Rectal smooth muscle tissue (tissue), 1 donor: Measurements from ENCODE around the gene ANK3.

Experiments used
- H3K27ac ChIP-seq: one replicate; pipeline ENCODE4 v1.7.0; 2013; ENCODE audit warnings: low read depth, low read length, inconsistent platforms
- H3K27me3 ChIP-seq: one replicate; pipeline ENCODE4 v1.7.0; 2013; ENCODE audit warnings: low read length; ENCODE audit not compliant: control insufficient read depth, insufficient read depth
- H3K36me3 ChIP-seq: one replicate; pipeline ENCODE4 v1.7.0; 2013; ENCODE audit warnings: low read length; ENCODE audit not compliant: control insufficient read depth, insufficient read depth
- H3K4me1 ChIP-seq: one replicate; pipeline ENCODE4 v1.7.0; 2013; ENCODE audit warnings: low read length; ENCODE audit not compliant: control insufficient read depth, insufficient read depth
- H3K4me3 ChIP-seq: one replicate; pipeline ENCODE4 v1.7.0; 2013; ENCODE audit warnings: low read length
- H3K9ac ChIP-seq: one replicate; pipeline ENCODE4 v1.7.0; 2013; ENCODE audit warnings: low read length

ANK3 gene

DNA sequence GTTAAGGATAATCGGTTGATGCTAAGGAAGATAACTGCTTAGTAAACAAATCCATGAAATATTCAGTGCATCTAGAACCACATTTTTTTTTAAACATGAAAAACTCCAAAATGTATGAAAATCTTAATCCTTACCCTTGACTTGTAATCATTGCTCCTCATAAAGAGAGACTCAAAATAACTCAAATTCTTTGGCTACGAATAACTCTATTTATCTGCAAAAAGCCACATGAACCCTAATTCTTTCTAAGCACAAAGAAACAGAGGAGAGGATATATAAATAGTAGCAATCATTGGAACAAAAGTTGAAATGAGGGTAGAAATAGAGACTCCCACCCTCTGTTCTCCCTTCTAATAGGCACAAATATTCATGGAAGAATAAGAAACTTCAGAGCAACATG, 40.2 kb downstream of the ANK3 start:
- H3K27me3 ChIP-seq: no peaks in the 10 kb centered on the region
- no peak overlapping the region for H3K27ac ChIP-seq
- no peak overlapping the region for H3K9ac ChIP-seq
- H3K4me1 ChIP-seq: peaks cover 7% of the 10 kb centered on the region
- H3K4me3 ChIP-seq: no peak overlapping the region
- no peaks in the 10 kb centered on the region for H3K36me3 ChIP-seq

DNA sequence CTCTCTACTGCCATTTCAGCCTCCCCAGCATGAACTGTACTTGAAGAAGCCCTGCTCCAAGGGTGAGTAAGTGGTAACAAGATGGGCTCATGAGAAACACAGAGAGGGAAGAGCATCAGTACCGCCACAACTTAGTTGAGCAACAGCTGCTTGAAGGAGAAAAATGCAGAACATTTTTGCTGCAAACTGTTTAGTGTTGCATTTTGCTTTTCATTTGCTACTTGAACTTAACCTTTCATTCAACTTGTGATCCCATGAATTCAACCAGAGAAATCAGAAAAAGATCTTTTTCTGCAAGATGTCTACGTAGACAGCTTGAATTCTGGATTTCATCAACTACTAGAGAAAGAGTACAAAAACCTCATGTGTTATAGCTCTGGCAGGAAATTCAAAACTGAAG, 40.7 kb downstream of the ANK3 start:
- no peak overlapping the region for H3K4me3 ChIP-seq
- H3K27ac ChIP-seq: no peak overlapping the region
- no peaks in the 10 kb centered on the region for H3K36me3 ChIP-seq
- peaks cover 7% of the 10 kb centered on the region for H3K4me1 ChIP-seq
- H3K27me3 ChIP-seq: no peaks in the 10 kb centered on the region
- H3K9ac ChIP-seq: no peak overlapping the region

- peaks cover 7% of the 10 kb centered on the region for H3K4me1 ChIP-seq
Observed at GRCh38 chr10:60347270-60347669, 42.4 kb downstream of the ANK3 start.

DNA sequence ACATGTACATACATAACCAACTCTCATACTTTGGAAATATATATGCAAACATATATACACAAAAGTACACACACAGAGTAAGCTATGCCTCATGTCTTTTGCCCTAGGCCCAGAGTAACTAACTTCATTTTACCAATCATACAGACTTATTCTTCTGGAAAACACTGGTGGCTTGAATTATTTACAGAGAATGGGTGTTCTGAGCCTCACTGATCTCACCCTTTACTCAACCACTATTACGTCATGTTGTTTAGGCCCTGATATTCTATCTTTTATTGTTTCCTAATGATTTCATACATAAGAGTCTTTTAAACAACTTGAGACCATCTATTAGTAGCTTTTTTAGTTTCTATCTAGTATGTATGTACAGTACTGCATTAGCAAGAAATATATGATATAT, 43.0 kb downstream of the ANK3 start:
- Histone ChIP-seq H3K9ac (no peak overlapping the region), H3K36me3 (no peaks in the 10 kb centered on the region), H3K27ac (no peak overlapping the region), H3K27me3 (no peaks in the 10 kb centered on the region), H3K4me1 (peaks cover 7% of the 10 kb centered on the region), H3K4me3 (no peak overlapping the region)

More at GRCh38 chr10:60347270-60347669, 42.4 kb downstream of the ANK3 start:
- H3K27me3 ChIP-seq: no peaks in the 10 kb centered on the region
- no peak overlapping the region for H3K4me3 ChIP-seq
- no peak overlapping the region for H3K27ac ChIP-seq
- H3K9ac ChIP-seq: no peak overlapping the region
- H3K36me3 ChIP-seq: no peaks in the 10 kb centered on the region

GRCh38 chr10:60343254-60343653, 46.4 kb downstream of the ANK3 start:
- Histone ChIP-seq H3K4me3 (no peak overlapping the region), H3K27me3 (no peaks in the 10 kb centered on the region), H3K9ac (no peak overlapping the region), H3K27ac (no peak overlapping the region), H3K36me3 (no peaks in the 10 kb centered on the region), H3K4me1 (no peaks in the 10 kb centered on the region)

GRCh38 chr10:60341969-60342368, 47.7 kb downstream of the ANK3 start:
- Histone ChIP-seq H3K9ac (no peak overlapping the region), H3K36me3 (no peaks in the 10 kb centered on the region), H3K27ac (no peak overlapping the region)

DNA sequence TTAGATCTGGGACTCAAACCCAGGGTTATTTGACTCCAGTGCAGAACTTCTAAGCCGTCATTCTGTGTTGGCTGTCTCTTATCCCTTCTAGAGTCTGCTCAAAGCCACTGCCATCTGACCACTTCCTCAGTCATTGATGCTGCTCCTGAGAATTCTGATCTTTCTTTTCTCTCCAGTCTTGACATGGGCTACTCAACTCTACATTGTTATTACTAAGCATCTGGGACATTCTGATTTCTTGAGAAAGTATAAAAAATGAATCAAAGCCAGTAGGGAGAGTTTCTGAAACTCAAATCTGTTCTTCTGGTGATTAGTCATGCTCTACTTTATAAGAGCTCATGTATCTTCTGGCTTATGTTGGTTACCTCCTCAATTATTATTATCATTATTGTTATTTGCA, 48.7 kb downstream of the ANK3 start:
- H3K36me3 ChIP-seq: no peaks in the 10 kb centered on the region
- H3K9ac ChIP-seq: no peak overlapping the region
- H3K4me1 ChIP-seq: no peaks in the 10 kb centered on the region
- H3K27ac ChIP-seq: no peak overlapping the region
- no peak overlapping the region for H3K4me3 ChIP-seq
- no peaks in the 10 kb centered on the region for H3K27me3 ChIP-seq

More at GRCh38 chr10:60341969-60342368, 47.7 kb downstream of the ANK3 start:
- Histone ChIP-seq H3K4me3 (no peak overlapping the region), H3K27me3 (no peaks in the 10 kb centered on the region), H3K4me1 (no peaks in the 10 kb centered on the region)

- Histone ChIP-seq H3K27ac (no peak overlapping the region), H3K27me3 (no peaks in the 10 kb centered on the region), H3K9ac (no peak overlapping the region), H3K4me3 (no peak overlapping the region), H3K4me1 (no peaks in the 10 kb centered on the region), H3K36me3 (no peaks in the 10 kb centered on the region)
Observed at GRCh38 chr10:60339757-60340156, 49.9 kb downstream of the ANK3 start.

- no peak overlapping the region for H3K9ac ChIP-seq
- H3K4me3 ChIP-seq: no peak overlapping the region
- no peaks in the 10 kb centered on the region for H3K36me3 ChIP-seq
- no peaks in the 10 kb centered on the region for H3K4me1 ChIP-seq
- no peak overlapping the region for H3K27ac ChIP-seq
- H3K27me3 ChIP-seq: no peaks in the 10 kb centered on the region
Observed at GRCh38 chr10:60338786-60339185, 50.9 kb downstream of the ANK3 start.

DNA sequence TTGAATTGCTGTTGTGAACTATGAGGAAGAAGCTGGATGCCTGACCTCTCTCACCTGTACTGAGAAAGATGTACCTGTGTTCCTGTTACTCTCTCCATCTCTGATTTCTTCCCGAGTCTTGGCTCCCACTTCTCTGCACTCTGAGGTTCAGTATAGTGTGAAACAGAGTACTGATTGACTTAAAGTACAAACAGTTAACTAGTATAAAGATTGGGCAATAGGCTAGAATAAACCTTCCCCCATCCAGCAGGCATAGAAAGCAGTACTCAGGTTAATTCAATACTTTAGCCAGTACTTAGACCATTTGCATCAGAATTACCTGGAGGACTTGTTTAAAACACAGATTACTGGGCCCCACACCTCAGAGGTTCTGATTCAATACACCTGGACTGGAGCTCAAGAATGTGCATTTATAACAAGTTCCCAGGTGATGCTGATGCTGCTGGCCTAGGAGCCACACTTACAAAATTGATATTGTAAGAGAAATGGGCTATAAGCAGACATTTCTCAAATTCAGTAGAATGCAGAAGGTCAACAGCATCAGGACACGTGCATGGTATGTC, 51.6 kb downstream of the ANK3 start:
- H3K27ac ChIP-seq: no peak overlapping the region
- H3K36me3 ChIP-seq: no peaks in the 10 kb centered on the region
- no peaks in the 10 kb centered on the region for H3K27me3 ChIP-seq
- H3K4me1 ChIP-seq: no peaks in the 10 kb centered on the region
- H3K9ac ChIP-seq: no peak overlapping the region
- no peak overlapping the region for H3K4me3 ChIP-seq

GRCh38 chr10:60336901-60337630, 52.6 kb downstream of the ANK3 start:
- Histone ChIP-seq H3K27me3 (no peaks in the 10 kb centered on the region), H3K4me3 (no peak overlapping the region), H3K9ac (no peak overlapping the region), H3K36me3 (no peaks in the 10 kb centered on the region), H3K27ac (no peak overlapping the region), H3K4me1 (no peaks in the 10 kb centered on the region)

- H3K9ac ChIP-seq: no peak overlapping the region
- H3K27me3 ChIP-seq: no peaks in the 10 kb centered on the region
- H3K4me1 ChIP-seq: no peaks in the 10 kb centered on the region
- no peak overlapping the region for H3K4me3 ChIP-seq
- no peak overlapping the region for H3K27ac ChIP-seq
- H3K36me3 ChIP-seq: no peaks in the 10 kb centered on the region
Observed at GRCh38 chr10:60335708-60336107, 54.0 kb downstream of the ANK3 start.

DNA sequence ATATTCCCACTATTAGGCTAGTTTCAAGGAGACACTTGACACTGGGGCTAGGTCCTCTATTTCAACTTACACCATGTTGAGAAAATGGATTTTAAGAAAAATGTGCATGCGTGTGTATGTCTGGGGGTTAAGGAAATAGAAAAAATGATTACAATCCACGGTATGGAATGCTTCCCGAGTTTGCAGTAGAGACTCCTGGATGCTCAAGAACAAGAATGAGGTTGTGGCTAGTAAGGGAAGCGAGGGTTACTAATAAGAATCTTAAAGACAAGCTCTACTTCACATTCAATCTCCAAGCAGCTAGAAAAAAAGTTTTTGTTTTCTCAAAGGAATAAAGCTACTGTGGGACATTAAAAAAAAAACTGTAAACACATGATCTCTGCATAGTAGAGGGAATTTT, 54.7 kb downstream of the ANK3 start:
- Histone ChIP-seq H3K27ac (no peak overlapping the region), H3K27me3 (no peaks in the 10 kb centered on the region), H3K36me3 (no peaks in the 10 kb centered on the region), H3K4me3 (no peak overlapping the region), H3K4me1 (no peaks in the 10 kb centered on the region), H3K9ac (no peak overlapping the region)
